ENCODE results near the gene FHAD1. TPM values are rescaled to one million over a fixed set of nuclear protein-coding genes. Genes with fewer than 3 reads are reported as not detected.

Gene FHAD1
- total RNA-seq, 1 experiment from 2014 or later: not detected

DNA sequence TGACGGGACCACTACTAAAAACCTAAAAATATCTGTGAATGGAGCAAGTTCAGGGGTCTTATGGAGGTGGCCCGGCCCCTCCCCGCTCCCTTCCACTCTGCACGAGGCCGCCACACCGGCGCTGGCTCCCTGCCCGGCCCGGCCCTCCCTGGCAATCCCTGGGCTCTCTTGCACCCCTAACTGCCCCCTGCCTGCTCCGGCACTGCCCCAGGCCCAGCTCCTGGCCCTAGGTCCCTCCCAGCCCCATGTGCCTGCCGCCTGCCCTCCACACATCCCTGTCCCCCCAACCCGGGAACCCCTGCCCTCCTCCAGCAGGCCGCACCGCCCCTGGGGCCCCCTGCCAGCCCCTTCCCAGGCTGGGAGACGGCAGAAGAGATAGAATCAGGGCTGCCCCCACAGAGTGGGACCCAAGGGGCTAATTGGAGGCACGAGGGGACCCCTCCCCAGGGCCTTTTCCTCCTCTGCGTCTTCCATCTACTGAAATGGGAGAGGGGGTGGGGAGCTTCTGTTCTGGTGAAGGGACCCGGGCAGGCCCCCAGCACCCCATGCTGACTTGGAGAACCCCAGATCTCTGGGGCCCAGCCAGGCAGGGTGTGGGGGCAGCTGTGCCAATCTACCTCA lies 181.9 kb downstream of the FHAD1 start:
- DNase-seq (ENCODE audit: unreplicated experiment): no peak
- BruUV-seq (replicated peaks): no TSS peak
- Mint-ChIP-seq H3K4me3 (ENCODE audit: unreplicated experiment) (no peak overlapping the region), H3K27ac (ENCODE audit: low read depth, unreplicated experiment) (no peak overlapping the region), H3K36me3 (ENCODE audit: insufficient read depth, unreplicated experiment) (peaks cover 26% of the 10 kb centered on the region), H3K27me3 (ENCODE audit: insufficient read depth, unreplicated experiment) (no peaks in the 10 kb centered on the region), H3K9me3 (ENCODE audit: unreplicated experiment) (no peaks in the 10 kb centered on the region), H3K4me1 (ENCODE audit: insufficient read depth, unreplicated experiment) (peaks cover 25% of the 10 kb centered on the region)
- intact Hi-C loops (cut with micrococcal nuclease): no loop called here
- ChIA-PET CTCF (interaction anchor here (0.9 to 13.2 kb wide), 4 partner anchors 6 to 146 kb away, joined by 4 to 165 read pairs (median 21); no protein-coding TSS in a partner anchor), POLR2A (interaction anchor here (0.6 to 4.0 kb wide), 4 partner anchors 12 to 105 kb away, joined by 3 to 31 read pairs (median 3); no protein-coding TSS in a partner anchor)
- TF ChIP-seq, protein P1, sequence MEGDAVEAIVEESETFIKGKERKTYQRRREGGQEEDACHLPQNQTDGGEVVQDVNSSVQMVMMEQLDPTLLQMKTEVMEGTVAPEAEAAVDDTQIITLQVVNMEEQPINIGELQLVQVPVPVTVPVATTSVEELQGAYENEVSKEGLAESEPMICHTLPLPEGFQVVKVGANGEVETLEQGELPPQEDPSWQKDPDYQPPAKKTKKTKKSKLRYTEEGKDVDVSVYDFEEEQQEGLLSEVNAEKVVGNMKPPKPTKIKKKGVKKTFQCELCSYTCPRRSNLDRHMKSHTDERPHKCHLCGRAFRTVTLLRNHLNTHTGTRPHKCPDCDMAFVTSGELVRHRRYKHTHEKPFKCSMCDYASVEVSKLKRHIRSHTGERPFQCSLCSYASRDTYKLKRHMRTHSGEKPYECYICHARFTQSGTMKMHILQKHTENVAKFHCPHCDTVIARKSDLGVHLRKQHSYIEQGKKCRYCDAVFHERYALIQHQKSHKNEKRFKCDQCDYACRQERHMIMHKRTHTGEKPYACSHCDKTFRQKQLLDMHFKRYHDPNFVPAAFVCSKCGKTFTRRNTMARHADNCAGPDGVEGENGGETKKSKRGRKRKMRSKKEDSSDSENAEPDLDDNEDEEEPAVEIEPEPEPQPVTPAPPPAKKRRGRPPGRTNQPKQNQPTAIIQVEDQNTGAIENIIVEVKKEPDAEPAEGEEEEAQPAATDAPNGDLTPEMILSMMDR (IDR thresholded peaks at IDR 0.05; ENCODE audit: unreplicated experiment): no peak

DNA sequence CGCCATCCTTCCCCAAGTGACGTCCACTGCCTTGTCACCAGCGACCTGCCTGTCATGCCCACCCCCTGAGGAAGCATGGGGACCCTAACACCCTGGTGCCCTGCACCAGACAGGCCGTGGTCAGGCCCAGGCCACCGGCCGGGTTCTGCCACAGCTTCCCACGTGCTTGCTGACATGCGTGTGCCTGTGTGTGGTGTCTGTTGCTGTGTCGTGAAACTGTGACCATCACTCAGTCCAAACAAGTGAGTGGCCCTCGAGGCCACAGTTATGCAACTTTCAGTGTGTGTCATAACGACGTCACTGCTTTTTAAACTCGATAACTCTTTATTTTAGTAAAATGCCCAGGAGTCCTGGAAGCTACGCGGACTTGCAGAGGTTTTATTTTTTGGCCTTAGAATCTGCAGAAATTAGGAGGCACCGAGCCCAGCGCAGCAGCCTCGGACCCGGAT lies 182.7 kb downstream of the FHAD1 start:
- Mint-ChIP-seq H3K27ac (ENCODE audit: low read depth, unreplicated experiment) (no peak overlapping the region), H3K4me3 (ENCODE audit: unreplicated experiment) (no peak overlapping the region), H3K9me3 (ENCODE audit: unreplicated experiment) (no peaks in the 10 kb centered on the region), H3K36me3 (ENCODE audit: insufficient read depth, unreplicated experiment) (peaks cover 20% of the 10 kb centered on the region), H3K27me3 (ENCODE audit: insufficient read depth, unreplicated experiment) (no peaks in the 10 kb centered on the region), H3K4me1 (ENCODE audit: insufficient read depth, unreplicated experiment) (peaks cover 17% of the 10 kb centered on the region)
- DNase-seq (ENCODE audit: unreplicated experiment): peak; percentile 62
- BruUV-seq (replicated peaks): no TSS peak
- ChIA-PET POLR2A (interaction anchor here (0.6 to 4.0 kb wide), 3 partner anchors 13 to 106 kb away, joined by 3 to 31 read pairs (median 3); no protein-coding TSS in a partner anchor), CTCF (interaction anchor here (0.6 to 13.2 kb wide), 7 partner anchors 7 to 120 kb away, joined by 3 to 165 read pairs (median 19); no protein-coding TSS in a partner anchor)
- TF ChIP-seq, protein P1 (IDR thresholded peaks at IDR 0.05; ENCODE audit: unreplicated experiment): no peak
- intact Hi-C loops (cut with micrococcal nuclease): loop anchor here (5.0 to 10.0 kb wide), 3 partner anchors 75 to 277 kb away; partner anchors contain the start of gene TMEM51

DNA sequence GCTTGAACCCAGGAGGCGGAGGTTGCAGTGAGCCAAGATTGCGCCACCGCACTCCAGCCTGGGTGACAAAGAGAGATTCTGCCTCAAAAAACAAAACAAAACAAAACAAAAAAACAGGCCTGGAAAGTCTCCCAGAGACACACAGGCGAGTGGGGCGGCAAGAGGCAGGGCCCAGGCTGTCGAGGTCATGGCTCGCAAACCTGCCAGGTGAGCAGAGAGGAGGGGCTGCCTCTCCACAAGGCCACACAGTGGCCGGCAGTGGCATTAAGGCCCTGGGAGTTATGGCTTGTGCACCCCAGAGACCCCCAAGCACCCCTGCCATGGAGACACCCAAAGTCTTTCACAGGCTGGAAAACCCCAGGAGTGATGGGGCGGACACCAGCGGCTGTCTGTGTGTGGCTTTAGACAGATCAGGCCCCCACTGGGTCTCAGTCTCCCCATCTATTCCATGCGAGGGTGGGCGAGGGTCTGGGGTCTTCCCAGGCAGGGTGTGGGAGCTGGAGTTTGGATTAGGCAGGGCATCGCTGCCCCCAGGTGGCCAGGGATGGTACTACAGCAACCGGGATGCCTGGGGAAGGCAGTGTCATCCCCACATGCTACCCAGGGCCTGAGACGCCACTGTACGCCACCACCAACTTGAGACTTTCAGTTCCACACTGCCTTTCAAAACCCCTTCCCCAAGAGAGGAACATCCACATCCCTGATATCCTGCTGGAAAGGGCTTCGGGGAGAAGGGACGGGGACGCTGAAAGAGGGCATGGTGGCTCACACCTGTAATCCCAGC lies 184.0 kb downstream of the FHAD1 start:
- TF ChIP-seq, protein P1 (IDR thresholded peaks at IDR 0.05; ENCODE audit: unreplicated experiment): peak; percentile 98
- peaks cover 16% of the 10 kb centered on the region for H3K36me3 Mint-ChIP-seq (ENCODE audit: insufficient read depth, unreplicated experiment)
- no peaks in the 10 kb centered on the region for H3K27me3 Mint-ChIP-seq (ENCODE audit: insufficient read depth, unreplicated experiment)
- DNase-seq (ENCODE audit: unreplicated experiment): peak; percentile 59
- no peak overlapping the region for H3K4me3 Mint-ChIP-seq (ENCODE audit: unreplicated experiment)
- CTCF ChIA-PET: interaction anchor here (0.7 to 13.2 kb wide), 23 partner anchors 8 to 302 kb away, joined by 3 to 165 read pairs (median 5); no protein-coding TSS in a partner anchor
- H3K9me3 Mint-ChIP-seq (ENCODE audit: unreplicated experiment): no peaks in the 10 kb centered on the region
- intact Hi-C loops (cut with micrococcal nuclease): loop anchor here (1.0 to 10.0 kb wide), 4 partner anchors 74 to 303 kb away; partner anchors contain the start of gene TMEM51
- BruUV-seq (replicated peaks): no TSS peak
- H3K4me1 Mint-ChIP-seq (ENCODE audit: insufficient read depth, unreplicated experiment): peaks cover 14% of the 10 kb centered on the region
- H3K27ac Mint-ChIP-seq (ENCODE audit: low read depth, unreplicated experiment): no peak overlapping the region
- POLR2A ChIA-PET: interaction anchor here (0.6 to 4.0 kb wide), 5 partner anchors 11 to 302 kb away, joined by 3 to 31 read pairs (median 3); partner anchors contain the start of gene EFHD2

All from MCF 10A (cell line).